HCT116 (cell line): ENCODE results near the gene ERBIN.

Source experiments
- CBX3 ChIP-seq: IDR thresholded peaks from 2 replicates; pipeline ENCODE4 v1.6.1; 2012; ENCODE audit warnings: low read depth
- CEBPB ChIP-seq: IDR thresholded peaks from 2 replicates; pipeline ENCODE4 v1.6.1; 2012; ENCODE audit warnings: low read depth
- POLR2A ChIP-seq: IDR thresholded peaks from 2 replicates; pipeline ENCODE4 v1.7.0; 2011; ENCODE audit warnings: borderline replicate concordance; ENCODE audit not compliant: insufficient read depth, insufficient read length; ENCODE audit errors: extremely low read depth
- POLR2AphosphoS5 ChIP-seq: IDR thresholded peaks from 2 replicates; pipeline ENCODE4 v1.6.1; 2011; ENCODE audit warnings: mild to moderate bottlenecking, low read depth, low read length, moderate library complexity
- SP1 ChIP-seq: IDR thresholded peaks from 2 replicates; pipeline ENCODE4 v1.6.1; 2012; ENCODE audit warnings: low read depth
- TF ChIP-seq, protein P1 (sequence below), 3 experiments: fragments of 200-600 bp in 1 of 3; sonication (generic) in 1 of 3; IDR thresholded peaks in 2 of 3; conservative IDR thresholded peaks in 1 of 3; 2 replicates each; pipeline ENCODE4 v1.5.1; 2012 to 2017; ENCODE audit warnings: low read depth in 2 of 3, low read length in 2 of 3, antibody characterized with exemption in 1 of 3, borderline replicate concordance in 1 of 3, control low read depth in 1 of 3, mild to moderate bottlenecking in 1 of 3, mixed read lengths in 1 of 3, mixed run types in 1 of 3, moderate library complexity in 1 of 3; ENCODE audit not compliant: insufficient read depth in 1 of 3

DNA sequence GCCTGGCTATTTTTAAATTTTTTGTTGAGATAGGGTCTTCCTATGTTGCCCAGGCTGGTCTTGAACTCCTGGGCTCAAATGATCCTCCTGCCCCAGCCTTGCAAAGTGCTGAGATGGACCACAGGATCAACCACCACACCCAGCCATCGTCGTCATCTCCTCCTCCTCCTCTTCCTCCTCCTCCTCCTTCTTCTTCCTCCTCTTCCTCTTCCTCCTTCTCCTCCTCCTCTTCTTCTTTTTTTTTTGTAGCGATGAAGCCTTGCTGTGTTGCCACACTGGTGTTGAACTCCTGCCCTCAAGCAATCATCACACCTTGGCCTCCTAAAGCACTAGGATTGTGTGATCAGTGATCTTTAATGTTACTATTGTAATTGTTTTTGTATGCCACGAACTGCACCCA is 49.4 kb upstream of the ERBIN start:
- TF ChIP-seq POLR2A (no peak), CBX3 (no peak), CEBPB (no peak), POLR2AphosphoS5 (no peak), SP1 (no peak)
- TF ChIP-seq, protein P1, sequence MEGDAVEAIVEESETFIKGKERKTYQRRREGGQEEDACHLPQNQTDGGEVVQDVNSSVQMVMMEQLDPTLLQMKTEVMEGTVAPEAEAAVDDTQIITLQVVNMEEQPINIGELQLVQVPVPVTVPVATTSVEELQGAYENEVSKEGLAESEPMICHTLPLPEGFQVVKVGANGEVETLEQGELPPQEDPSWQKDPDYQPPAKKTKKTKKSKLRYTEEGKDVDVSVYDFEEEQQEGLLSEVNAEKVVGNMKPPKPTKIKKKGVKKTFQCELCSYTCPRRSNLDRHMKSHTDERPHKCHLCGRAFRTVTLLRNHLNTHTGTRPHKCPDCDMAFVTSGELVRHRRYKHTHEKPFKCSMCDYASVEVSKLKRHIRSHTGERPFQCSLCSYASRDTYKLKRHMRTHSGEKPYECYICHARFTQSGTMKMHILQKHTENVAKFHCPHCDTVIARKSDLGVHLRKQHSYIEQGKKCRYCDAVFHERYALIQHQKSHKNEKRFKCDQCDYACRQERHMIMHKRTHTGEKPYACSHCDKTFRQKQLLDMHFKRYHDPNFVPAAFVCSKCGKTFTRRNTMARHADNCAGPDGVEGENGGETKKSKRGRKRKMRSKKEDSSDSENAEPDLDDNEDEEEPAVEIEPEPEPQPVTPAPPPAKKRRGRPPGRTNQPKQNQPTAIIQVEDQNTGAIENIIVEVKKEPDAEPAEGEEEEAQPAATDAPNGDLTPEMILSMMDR (IDR thresholded peaks at IDR 0.05 in 2 of 3, conservative IDR thresholded peaks at IDR 0.05 in 1 of 3; ENCODE audit: borderline replicate concordance in 1 of 3, insufficient read depth in 1 of 3, low read depth in 2 of 3, low read length in 2 of 3), result no peak
